ENCODE data around the gene RAF1.
A peak's percentile ranks its signal among the peaks of the same experiment; 100 is the strongest.
"Not testable (repeated sequence)": the region's sequence is repeated elsewhere in the genome, so short reads cannot be mapped to it uniquely, and the experiment has no call there.

Gene RAF1

DNA sequence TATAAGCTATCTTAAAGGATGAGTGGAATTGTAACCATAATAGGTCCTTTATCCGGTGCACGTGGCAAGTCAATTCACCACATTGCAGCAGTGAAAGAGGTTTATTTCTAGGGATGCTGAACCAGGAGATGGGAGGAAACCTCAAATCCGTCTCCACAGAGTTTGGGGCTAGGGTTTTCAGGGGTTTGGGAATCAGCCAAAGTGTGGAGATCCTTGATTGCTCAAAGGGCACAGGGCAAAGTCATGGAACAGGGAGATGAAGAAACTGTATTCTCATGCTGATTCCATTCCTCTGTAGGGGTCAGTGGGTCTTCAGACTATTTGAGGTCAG is 7.2 kb upstream of the RAF1 start:
- no peaks in the 10 kb centered on the region for H3K27me3 ChIP-seq (replicated peaks)
- in situ Hi-C loops (cut with HindIII; ENCODE audit: low pct_ligation_motif_present, low sequenced_read_pairs), result no loop called here
- TF ChIP-seq CTCF (IDR thresholded peaks at IDR 0.05; ENCODE audit: low read depth, low read length, missing control alignments), result no peak
- no peak overlapping the region for H3K27ac ChIP-seq
- no peak for DNase-seq
- no peaks in the 10 kb centered on the region for H3K36me3 ChIP-seq (replicated peaks)
- no peak overlapping the region for H3K4me3 ChIP-seq (ENCODE audit: low read depth, low read length)

GRCh38 chr3:12670365-12671119 is 6.6 kb upstream of the RAF1 start:
- Histone ChIP-seq H3K36me3 (replicated peaks) (no peaks in the 10 kb centered on the region), H3K27me3 (replicated peaks) (no peaks in the 10 kb centered on the region), H3K4me3 (ENCODE audit: low read depth, low read length) (no peak overlapping the region), H3K27ac (no peak overlapping the region)
- in situ Hi-C loops (cut with HindIII; ENCODE audit: low pct_ligation_motif_present, low sequenced_read_pairs), result no loop called here
- DNase-seq, result no peak
- TF ChIP-seq CTCF (IDR thresholded peaks at IDR 0.05; ENCODE audit: low read depth, low read length, missing control alignments), result no peak

GRCh38 chr3:12663401-12663935 is 449 bp downstream of the RAF1 start:
- in situ Hi-C loops (cut with HindIII; ENCODE audit: low pct_ligation_motif_present, low sequenced_read_pairs), result no loop called here
- Histone ChIP-seq H3K4me3 (ENCODE audit: low read depth, low read length) (peak overlapping the region; percentile 93), H3K27me3 (replicated peaks) (no peaks in the 10 kb centered on the region), H3K27ac (peak overlapping the region; percentile 91), H3K36me3 (replicated peaks) (no peaks in the 10 kb centered on the region)
- TF ChIP-seq CTCF (IDR thresholded peaks at IDR 0.05; ENCODE audit: low read depth, low read length, missing control alignments), result no peak
- no peak for DNase-seq

- in situ Hi-C loops (cut with HindIII; ENCODE audit: low pct_ligation_motif_present, low sequenced_read_pairs), result no loop called here
- Histone ChIP-seq H3K36me3 (replicated peaks) (no peaks in the 10 kb centered on the region), H3K4me3 (ENCODE audit: low read depth, low read length) (peak overlapping the region; percentile 93), H3K27ac (peak overlapping the region; percentile 91), H3K27me3 (replicated peaks) (no peaks in the 10 kb centered on the region)
- no peak for DNase-seq
- no peak for TF ChIP-seq CTCF (IDR thresholded peaks at IDR 0.05; ENCODE audit: low read depth, low read length, missing control alignments)
Measured at GRCh38 chr3:12662593-12663400, 1.1 kb downstream of the RAF1 start.

- in situ Hi-C loops (cut with HindIII; ENCODE audit: low pct_ligation_motif_present, low sequenced_read_pairs), result no loop called here
- H3K27me3 ChIP-seq (replicated peaks), result no peaks in the 10 kb centered on the region
- H3K4me3 ChIP-seq (ENCODE audit: low read depth, low read length), result peak overlapping the region; percentile 93
- no peak for TF ChIP-seq CTCF (IDR thresholded peaks at IDR 0.05; ENCODE audit: low read depth, low read length, missing control alignments)
- H3K27ac ChIP-seq, result peak overlapping the region; percentile 91
- H3K36me3 ChIP-seq (replicated peaks), result no peaks in the 10 kb centered on the region
- DNase-seq, result no peak
Measured at GRCh38 chr3:12661926-12662592, 1.9 kb downstream of the RAF1 start.

GRCh38 chr3:12661375-12661774 is 2.5 kb downstream of the RAF1 start:
- DNase-seq; H3K36me3 ChIP-seq (replicated peaks); H3K4me3 ChIP-seq (ENCODE audit: low read depth, low read length); in situ Hi-C loops (cut with HindIII; ENCODE audit: low pct_ligation_motif_present, low sequenced_read_pairs); H3K27ac ChIP-seq; H3K27me3 ChIP-seq (replicated peaks): not testable (repeated sequence)

All from brain microvascular endothelial cell (primary cell).